ENCODE results near the gene ZBTB46.

Gene ZBTB46

GRCh38 chr20:63740627-63741353, 90.3 kb downstream of the ZBTB46 start (continued):
- TF ChIP-seq, protein P1, sequence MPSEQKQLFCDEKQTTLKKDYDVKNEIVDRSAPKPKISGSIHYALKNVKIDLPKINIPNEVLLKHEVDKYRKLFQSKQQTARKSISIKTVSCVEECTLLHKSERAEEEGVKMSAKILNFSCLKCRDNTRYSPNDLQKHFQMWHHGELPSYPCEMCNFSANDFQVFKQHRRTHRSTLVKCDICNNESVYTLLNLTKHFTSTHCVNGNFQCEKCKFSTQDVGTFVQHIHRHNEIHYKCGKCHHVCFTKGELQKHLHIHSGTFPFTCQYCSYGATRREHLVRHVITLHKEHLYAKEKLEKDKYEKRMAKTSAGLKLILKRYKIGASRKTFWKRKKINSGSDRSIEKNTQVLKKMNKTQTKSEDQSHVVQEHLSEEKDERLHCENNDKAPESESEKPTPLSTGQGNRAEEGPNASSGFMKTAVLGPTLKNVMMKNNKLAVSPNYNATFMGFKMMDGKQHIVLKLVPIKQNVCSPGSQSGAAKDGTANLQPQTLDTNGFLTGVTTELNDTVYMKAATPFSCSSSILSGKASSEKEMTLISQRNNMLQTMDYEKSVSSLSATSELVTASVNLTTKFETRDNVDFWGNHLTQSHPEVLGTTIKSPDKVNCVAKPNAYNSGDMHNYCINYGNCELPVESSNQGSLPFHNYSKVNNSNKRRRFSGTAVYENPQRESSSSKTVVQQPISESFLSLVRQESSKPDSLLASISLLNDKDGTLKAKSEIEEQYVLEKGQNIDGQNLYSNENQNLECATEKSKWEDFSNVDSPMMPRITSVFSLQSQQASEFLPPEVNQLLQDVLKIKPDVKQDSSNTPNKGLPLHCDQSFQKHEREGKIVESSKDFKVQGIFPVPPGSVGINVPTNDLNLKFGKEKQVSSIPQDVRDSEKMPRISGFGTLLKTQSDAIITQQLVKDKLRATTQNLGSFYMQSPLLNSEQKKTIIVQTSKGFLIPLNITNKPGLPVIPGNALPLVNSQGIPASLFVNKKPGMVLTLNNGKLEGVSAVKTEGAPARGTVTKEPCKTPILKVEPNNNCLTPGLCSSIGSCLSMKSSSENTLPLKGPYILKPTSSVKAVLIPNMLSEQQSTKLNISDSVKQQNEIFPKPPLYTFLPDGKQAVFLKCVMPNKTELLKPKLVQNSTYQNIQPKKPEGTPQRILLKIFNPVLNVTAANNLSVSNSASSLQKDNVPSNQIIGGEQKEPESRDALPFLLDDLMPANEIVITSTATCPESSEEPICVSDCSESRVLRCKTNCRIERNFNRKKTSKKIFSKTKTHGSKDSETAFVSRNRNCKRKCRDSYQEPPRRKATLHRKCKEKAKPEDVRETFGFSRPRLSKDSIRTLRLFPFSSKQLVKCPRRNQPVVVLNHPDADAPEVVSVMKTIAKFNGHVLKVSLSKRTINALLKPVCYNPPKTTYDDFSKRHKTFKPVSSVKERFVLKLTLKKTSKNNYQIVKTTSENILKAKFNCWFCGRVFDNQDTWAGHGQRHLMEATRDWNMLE (tag by site-specific recombination; conservative IDR thresholded peaks at IDR 0.05; ENCODE audit: low read depth), result no peak
- TF ChIP-seq, protein P2, sequence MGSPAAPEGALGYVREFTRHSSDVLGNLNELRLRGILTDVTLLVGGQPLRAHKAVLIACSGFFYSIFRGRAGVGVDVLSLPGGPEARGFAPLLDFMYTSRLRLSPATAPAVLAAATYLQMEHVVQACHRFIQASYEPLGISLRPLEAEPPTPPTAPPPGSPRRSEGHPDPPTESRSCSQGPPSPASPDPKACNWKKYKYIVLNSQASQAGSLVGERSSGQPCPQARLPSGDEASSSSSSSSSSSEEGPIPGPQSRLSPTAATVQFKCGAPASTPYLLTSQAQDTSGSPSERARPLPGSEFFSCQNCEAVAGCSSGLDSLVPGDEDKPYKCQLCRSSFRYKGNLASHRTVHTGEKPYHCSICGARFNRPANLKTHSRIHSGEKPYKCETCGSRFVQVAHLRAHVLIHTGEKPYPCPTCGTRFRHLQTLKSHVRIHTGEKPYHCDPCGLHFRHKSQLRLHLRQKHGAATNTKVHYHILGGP (tag by site-specific recombination; IDR thresholded peaks at IDR 0.05), result 0 out of 2 replicates have a peak, but pooled peaks have one; percentile 38
- TF ChIP-seq ZNF560 (tag by site-specific recombination; IDR thresholded peaks at IDR 0.05; ENCODE audit: borderline replicate concordance), result no peak
- TF ChIP-seq ZNF133 (tag by site-specific recombination; IDR thresholded peaks at IDR 0.05), result no peak
- TF ChIP-seq ZNF2 (tag by site-specific recombination; IDR thresholded peaks at IDR 0.05), result no peak
- peak; percentile 67; the same call in 1 of the 2 replicates for TF ChIP-seq HIC1 (tag by site-specific recombination; IDR thresholded peaks at IDR 0.05)
- TF ChIP-seq ZNF16 (tag by site-specific recombination; IDR thresholded peaks at IDR 0.05; ENCODE audit: low read depth), result no peak
- no peak for TF ChIP-seq ZNF37A (tag by site-specific recombination; IDR thresholded peaks at IDR 0.05)
- TF ChIP-seq ZNF24 (tag by site-specific recombination; IDR thresholded peaks at IDR 0.05), result no peak
- 0 out of 2 replicates have a peak, but pooled peaks have one; percentile 29 for TF ChIP-seq KLF1 (tag by site-specific recombination; IDR thresholded peaks at IDR 0.05)
- no peak for TF ChIP-seq ZNF175 (tag by site-specific recombination; IDR thresholded peaks at IDR 0.05)
- no peak for TF ChIP-seq ATF2 (tag by site-specific recombination; IDR thresholded peaks at IDR 0.05; ENCODE audit: low read depth)
- no peak for TF ChIP-seq ZNF692 (tag by site-specific recombination; IDR thresholded peaks at IDR 0.05)
- TF ChIP-seq, protein P3, sequence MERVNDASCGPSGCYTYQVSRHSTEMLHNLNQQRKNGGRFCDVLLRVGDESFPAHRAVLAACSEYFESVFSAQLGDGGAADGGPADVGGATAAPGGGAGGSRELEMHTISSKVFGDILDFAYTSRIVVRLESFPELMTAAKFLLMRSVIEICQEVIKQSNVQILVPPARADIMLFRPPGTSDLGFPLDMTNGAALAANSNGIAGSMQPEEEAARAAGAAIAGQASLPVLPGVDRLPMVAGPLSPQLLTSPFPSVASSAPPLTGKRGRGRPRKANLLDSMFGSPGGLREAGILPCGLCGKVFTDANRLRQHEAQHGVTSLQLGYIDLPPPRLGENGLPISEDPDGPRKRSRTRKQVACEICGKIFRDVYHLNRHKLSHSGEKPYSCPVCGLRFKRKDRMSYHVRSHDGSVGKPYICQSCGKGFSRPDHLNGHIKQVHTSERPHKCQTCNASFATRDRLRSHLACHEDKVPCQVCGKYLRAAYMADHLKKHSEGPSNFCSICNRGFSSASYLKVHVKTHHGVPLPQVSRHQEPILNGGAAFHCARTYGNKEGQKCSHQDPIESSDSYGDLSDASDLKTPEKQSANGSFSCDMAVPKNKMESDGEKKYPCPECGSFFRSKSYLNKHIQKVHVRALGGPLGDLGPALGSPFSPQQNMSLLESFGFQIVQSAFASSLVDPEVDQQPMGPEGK (tag by site-specific recombination; IDR thresholded peaks at IDR 0.05), result peak; percentile 83
- TF ChIP-seq, protein P4, sequence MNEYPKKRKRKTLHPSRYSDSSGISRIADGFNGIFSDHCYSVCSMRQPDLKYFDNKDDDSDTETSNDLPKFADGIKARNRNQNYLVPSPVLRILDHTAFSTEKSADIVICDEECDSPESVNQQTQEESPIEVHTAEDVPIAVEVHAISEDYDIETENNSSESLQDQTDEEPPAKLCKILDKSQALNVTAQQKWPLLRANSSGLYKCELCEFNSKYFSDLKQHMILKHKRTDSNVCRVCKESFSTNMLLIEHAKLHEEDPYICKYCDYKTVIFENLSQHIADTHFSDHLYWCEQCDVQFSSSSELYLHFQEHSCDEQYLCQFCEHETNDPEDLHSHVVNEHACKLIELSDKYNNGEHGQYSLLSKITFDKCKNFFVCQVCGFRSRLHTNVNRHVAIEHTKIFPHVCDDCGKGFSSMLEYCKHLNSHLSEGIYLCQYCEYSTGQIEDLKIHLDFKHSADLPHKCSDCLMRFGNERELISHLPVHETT (tag by site-specific recombination; IDR thresholded peaks at IDR 0.05), result no peak
- TF ChIP-seq MEIS1 (CRISPR knock-in tag; IDR thresholded peaks at IDR 0.05; ENCODE audit: borderline replicate concordance), result no peak
- no peak for TF ChIP-seq PRDM6 (tag by site-specific recombination; IDR thresholded peaks at IDR 0.05)
- TF ChIP-seq ZBTB8A (tag by site-specific recombination; IDR thresholded peaks at IDR 0.05), result peak; percentile 38; the same call in 1 of the 2 replicates
- no peak for TF ChIP-seq ZNF624 (tag by site-specific recombination; IDR thresholded peaks at IDR 0.05)
- no peak for TF ChIP-seq ZNF707 (tag by site-specific recombination; IDR thresholded peaks at IDR 0.05)
- TF ChIP-seq ZNF596 (tag by site-specific recombination; IDR thresholded peaks at IDR 0.05), result no peak
- TF ChIP-seq ZBTB48 (tag by site-specific recombination; IDR thresholded peaks at IDR 0.05), result 0 out of 2 replicates have a peak, but pooled peaks have one; percentile 15
